IMR-90 (cell line): ENCODE data around the gene ZBTB4. TPM values are rescaled to one million over a fixed set of nuclear protein-coding genes. Genes with fewer than 3 reads are reported as not detected.

ENCODE experiments used
- ATAC-seq: fragments of 200-7000 bp; cut with Tn5 transposase; 2 replicates; pipeline ENCODE4 v1.9.1; 2020; ENCODE audit warnings: low read depth, mild to moderate bottlenecking, moderate library complexity
- BruUV-seq: library from RNA; stranded (reverse); fragments of 400-500 nt; replicated peaks from 2 replicates; lab custom pipeline; 2021; lab: Mats Ljungman, UMichigan
- CTCF ChIA-PET: fragments of 300-600 bp; formaldehyde crosslinking; extraction: SDS; loops from one replicate; lab custom pipeline; 2021; ENCODE audit warnings: antibody characterized with exemption; lab: Yijun Ruan, JAX
- POLR2A ChIA-PET: fragments of 300-600 bp; sonication (Branson Sonifier 250); formaldehyde crosslinking; loops from one replicate; lab custom pipeline; 2022; ENCODE audit warnings: antibody characterized with exemption; ENCODE audit not compliant: unreplicated experiment; lab: Charles Lee
- DNase-seq: peaks from one replicate; pipeline ENCODE4 v3.0.0; 2013
- H2AFZ ChIP-seq: replicated peaks from 2 replicates; pipeline ENCODE3; 2013; ENCODE audit warnings: low read length, mild to moderate bottlenecking; ENCODE audit not compliant: poor library complexity
- H2AK5ac ChIP-seq: 2 replicates; pipeline ENCODE4 v1.6.1; 2013; ENCODE audit warnings: low read depth, low read length, inconsistent platforms
- H2AK9ac ChIP-seq: replicated peaks from 2 replicates; pipeline ENCODE3; 2013; ENCODE audit warnings: mild to moderate bottlenecking, low read depth, low read length, moderate library complexity; ENCODE audit not compliant: poor library complexity
- H2BK120ac ChIP-seq: 2 replicates; pipeline ENCODE4 v1.6.1; 2013; ENCODE audit warnings: low read depth, low read length, inconsistent platforms
- H2BK15ac ChIP-seq: 3 replicates; pipeline ENCODE4 v1.6.1; 2013; ENCODE audit warnings: low read depth, low read length, inconsistent platforms
- H2BK20ac ChIP-seq: 2 replicates; pipeline ENCODE4 v1.6.1; 2013; ENCODE audit warnings: low read depth, mild to moderate bottlenecking, inconsistent platforms, low read length, moderate library complexity
- H2BK5ac ChIP-seq: 2 replicates; pipeline ENCODE4 v1.6.1; 2013; ENCODE audit warnings: mild to moderate bottlenecking, low read depth, low read length, inconsistent platforms; ENCODE audit not compliant: poor library complexity, severe bottlenecking
- H3K14ac ChIP-seq: replicated peaks from 2 replicates; pipeline ENCODE4 v1.6.1; 2013; ENCODE audit warnings: low read depth, low read length, inconsistent platforms
- H3K18ac ChIP-seq: 2 replicates; pipeline ENCODE4 v1.6.1; 2013; ENCODE audit warnings: low read depth, low read length, control low read depth
- H3K23ac ChIP-seq: 2 replicates; pipeline ENCODE4 v1.6.1; 2013; ENCODE audit warnings: low read depth, low read length, inconsistent platforms
- H3K27ac ChIP-seq: 2 replicates; pipeline ENCODE4 v1.5.1; 2013; ENCODE audit warnings: mild to moderate bottlenecking, control low read depth, low read length; ENCODE audit not compliant: insufficient read depth
- H3K27me3 ChIP-seq: 2 replicates; pipeline ENCODE4 v1.6.1; 2013; ENCODE audit warnings: low read length; ENCODE audit not compliant: control insufficient read depth, insufficient read depth
- H3K36me3 ChIP-seq: 2 replicates; pipeline ENCODE4 v1.6.1; 2013; ENCODE audit warnings: low read length, mixed read lengths; ENCODE audit not compliant: control insufficient read depth, insufficient read depth
- H3K4ac ChIP-seq: 2 replicates; pipeline ENCODE4 v1.6.1; 2013; ENCODE audit warnings: low read depth, low read length, inconsistent platforms
- H3K4me1 ChIP-seq: 2 replicates; pipeline ENCODE4 v1.6.1; 2013; ENCODE audit warnings: low read length, mixed read lengths; ENCODE audit not compliant: control insufficient read depth, insufficient read depth
- H3K4me2 ChIP-seq: 2 replicates; pipeline ENCODE4 v1.6.1; 2013; ENCODE audit warnings: low read depth, mild to moderate bottlenecking, control low read depth, low read length, moderate library complexity
- H3K4me3 ChIP-seq: 2 replicates; pipeline ENCODE4 v1.5.1; 2013; ENCODE audit warnings: low read depth, mild to moderate bottlenecking, control low read depth, low read length, moderate library complexity; ENCODE audit not compliant: insufficient read depth
- H3K56ac ChIP-seq: 2 replicates; pipeline ENCODE4 v1.6.1; 2013; ENCODE audit warnings: low read length, inconsistent platforms; ENCODE audit not compliant: insufficient read depth; ENCODE audit errors: extremely low read depth
- H3K79me1 ChIP-seq, 2 experiments: 2 replicates each; pipeline ENCODE4 v1.6.1; 2013; ENCODE audit warnings: low read length in 2 of 2, inconsistent platforms in 1 of 2, low read depth in 1 of 2
- H3K9ac ChIP-seq: 2 replicates; pipeline ENCODE4 v1.6.1; 2013; ENCODE audit warnings: low read depth, low read length, control low read depth
- H3K9me1 ChIP-seq: 2 replicates; pipeline ENCODE4 v1.6.1; 2013; ENCODE audit warnings: low read length, inconsistent platforms; ENCODE audit not compliant: insufficient read depth
- H3K9me3 ChIP-seq: 2 replicates; pipeline ENCODE4 v1.6.1; 2013; ENCODE audit warnings: low read length; ENCODE audit not compliant: control insufficient read depth, insufficient read depth
- H4K20me1 ChIP-seq: 2 replicates; pipeline ENCODE4 v1.6.1; 2013; ENCODE audit warnings: low read length, inconsistent platforms; ENCODE audit not compliant: insufficient read depth
- H4K5ac ChIP-seq: 2 replicates; pipeline ENCODE4 v1.6.1; 2013; ENCODE audit warnings: mild to moderate bottlenecking, low read depth, low read length, control low read depth
- H4K8ac ChIP-seq, 2 experiments: 2 replicates each; pipeline ENCODE4 v1.6.1; 2013; ENCODE audit warnings: low read depth in 2 of 2, low read length in 2 of 2, control low read depth in 1 of 2, inconsistent platforms in 1 of 2
- H4K91ac ChIP-seq: 2 replicates; pipeline ENCODE4 v1.6.1; 2013; ENCODE audit warnings: low read depth, low read length, inconsistent platforms; ENCODE audit not compliant: insufficient read depth
- CEBPB ChIP-seq: IDR thresholded peaks from 2 replicates; pipeline ENCODE4 v1.6.1; 2012; ENCODE audit warnings: low read depth, low read length, improper control_type of control experiment
- MAFK ChIP-seq: IDR thresholded peaks from 2 replicates; pipeline ENCODE4 v1.6.1; 2012; ENCODE audit warnings: low read depth, low read length, improper control_type of control experiment
- NFE2L2 ChIP-seq: fragments of 150-350 bp; IDR thresholded peaks from 2 replicates; pipeline ENCODE4 v1.6.1; 2016; ENCODE audit warnings: low read depth, mild to moderate bottlenecking, low read length
- RCOR1 ChIP-seq: IDR thresholded peaks from 2 replicates; pipeline ENCODE4 v1.6.1; 2012; ENCODE audit warnings: mild to moderate bottlenecking, low read length, improper control_type of control experiment; ENCODE audit not compliant: insufficient replicate concordance
- USF2 ChIP-seq: fragments of 150-350 bp; IDR thresholded peaks from 2 replicates; pipeline ENCODE4 v1.6.1; 2017; ENCODE audit warnings: mild to moderate bottlenecking, antibody characterized with exemption, low read length, low read depth
- WGBS, 2 experiments: methylation state at CpG; one replicate each; pipeline versions ENCODE4 v1.1.5 to v1.1.7; 2013; ENCODE audit warnings: missing lambda C conversion rate in 2 of 2; ENCODE audit not compliant: insufficient read length in 1 of 2; ENCODE audit errors: extremely low coverage in 2 of 2; 5-methylcytosine and 5-hydroxymethylcytosine counted together
- dilution Hi-C: fragments of 300-500 bp; cut with HindIII; formaldehyde crosslinking; loops from one replicate; pipeline ENCODE4 v1.14.3; 2018; ENCODE audit warnings: low sequenced_read_pairs; ENCODE audit not compliant: unreplicated experiment
- in situ Hi-C: fragments of 300-500 bp; cut with MboI; formaldehyde crosslinking; loops from 3 replicates; pipeline ENCODE4 v1.14.3; 2019; ENCODE audit warnings: low sequenced_read_pairs, inconsistent platforms, mixed read lengths
- intact Hi-C: fragments of 100-400 bp; cut with micrococcal nuclease; formaldehyde crosslinking; loops from 2 replicates; pipeline ENCODE4 v1.10.0; 2022
- polyA plus RNA-seq, 3 experiments: library from polyadenylated mRNA; depleted of rRNA; stranded (reverse); fragments of >200 nt; gene quantifications; 2 replicates each; pipeline ENCODE4 v1.2.3, GENCODE V29; 2012; ENCODE audit warnings: low replicate concordance in 1 of 3
- total RNA-seq: library from RNA; depleted of rRNA; stranded (reverse); fragments of >200 nt; gene quantifications from 2 replicates; pipeline ENCODE4 v1.2.3, GENCODE V29; 2012

Gene ZBTB4
- total and polyA plus RNA-seq, 2 of the 4 experiments (the other 2 are of a cell fraction): 6.3 to 20.3 TPM

GRCh38 chr17:7441266-7441665 lies 38.2 kb downstream of the ZBTB4 start:
- H3K79me1 ChIP-seq: peaks cover 0 to 2% of the 10 kb centered on the region in 2 experiments; a peak in 1 of 4 replicates
- H4K5ac ChIP-seq: no peak overlapping the region
- no TSS peak for BruUV-seq
- H3K14ac ChIP-seq: no peak overlapping the region
- H3K36me3 ChIP-seq: no peaks in the 10 kb centered on the region
- H3K4ac ChIP-seq: no peak overlapping the region
- no CpG with 5 or more reads among the region's 7 CpGs for WGBS, 2 experiments
- H2BK120ac ChIP-seq: no peak overlapping the region
- no peak overlapping the region for H3K27ac ChIP-seq
- ChIA-PET POLR2A (interaction anchor here (0.6 kb wide), 3 partner anchors 28 to 934 kb away, joined by 3 to 8 read pairs (median 7); no protein-coding TSS in a partner anchor), CTCF (no interaction called here)
- no peak overlapping the region for H4K8ac ChIP-seq
- peaks cover 41% of the 10 kb centered on the region for H3K27me3 ChIP-seq
- dilution Hi-C loops: no loop called here
- DNase-seq (no peak), ATAC-seq (no peak)
- H2BK5ac ChIP-seq: no peak overlapping the region
- no peak overlapping the region for H2BK15ac ChIP-seq
- peaks cover 22% of the 10 kb centered on the region for H3K4me1 ChIP-seq
- 0 out of 2 replicates have a peak, but pooled peaks cover 8% of the 10 kb centered on the region for H3K9me1 ChIP-seq
- H3K23ac ChIP-seq: no peak overlapping the region
- H3K9me3 ChIP-seq: no peaks in the 10 kb centered on the region
- no peak for TF ChIP-seq MAFK
- no peak for TF ChIP-seq RCOR1
- no peak for TF ChIP-seq CEBPB
- TF ChIP-seq USF2: no peak
- TF ChIP-seq NFE2L2: no peak
- in situ Hi-C loops: no loop called here
- H2AK5ac ChIP-seq: no peak overlapping the region
- no peak overlapping the region for H3K4me3 ChIP-seq
- peaks cover 3% of the 10 kb centered on the region; the same call in 1 of the 2 replicates for H4K20me1 ChIP-seq
- no peak overlapping the region for H4K91ac ChIP-seq
- H2BK20ac ChIP-seq: no peak overlapping the region
- no peak overlapping the region for H3K18ac ChIP-seq
- H2AFZ ChIP-seq: no peak overlapping the region
- intact Hi-C loops: no loop called here
- H3K9ac ChIP-seq: no peak overlapping the region
- no peak overlapping the region for H3K4me2 ChIP-seq
- H3K56ac ChIP-seq: no peak overlapping the region
- H2AK9ac ChIP-seq: no peak overlapping the region
